GM12892 (cell line): ENCODE results near the gene ITM2B.

Source experiments
- POLR2A ChIP-seq: IDR thresholded peaks from 2 replicates; pipeline ENCODE4 v1.6.1; 2011; ENCODE audit warnings: low read depth, low read length, control low read depth
- POLR2AphosphoS5 ChIP-seq: IDR thresholded peaks from 2 replicates; pipeline ENCODE4 v1.6.1; 2011; ENCODE audit warnings: low read depth, low read length, control low read depth

- no peak for TF ChIP-seq POLR2A
- no peak for TF ChIP-seq POLR2AphosphoS5
These were observed 86.0 kb downstream of the ITM2B start for GRCh38 chr13:48318821-48319511.
